PC-3 (cell line): ENCODE data around the gene CDK14. TPM values are rescaled to one million over a fixed set of nuclear protein-coding genes. Genes with fewer than 3 reads are reported as not detected.
A peak's percentile ranks its signal among the peaks of the same experiment; 100 is the strongest.

ENCODE experiments used
- ATAC-seq: fragments of 200-7000 bp; cut with Tn5 transposase; 2 replicates; pipeline ENCODE4 v1.9.1; 2020; ENCODE audit warnings: mild to moderate bottlenecking, moderate library complexity
- BruUV-seq: library from RNA; stranded (reverse); fragments of 400-500 nt; replicated peaks from 2 replicates; lab custom pipeline; 2021; lab: Mats Ljungman, UMichigan
- CTCF ChIA-PET: fragments of 300-600 bp; sonication (Branson Sonifier 250); formaldehyde crosslinking; loops from one replicate; lab custom pipeline; 2022; ENCODE audit warnings: antibody characterized with exemption; lab: Charles Lee
- POLR2A ChIA-PET: fragments of 300-600 bp; sonication (Branson Sonifier 250); formaldehyde crosslinking; loops from one replicate; lab custom pipeline; 2022; ENCODE audit warnings: antibody characterized with exemption; ENCODE audit not compliant: unreplicated experiment; lab: Charles Lee
- DNase-seq: peaks from one replicate; pipeline ENCODE4 v3.0.0-alpha.2; 2015
- H2AFZ ChIP-seq: fragments of 300-600 bp; sonication (generic); 2 replicates; pipeline ENCODE4 v1.6.0; 2016; ENCODE audit warnings: antibody characterized with exemption, low read length
- H3F3A ChIP-seq: fragments of 300-600 bp; sonication (generic); one replicate; pipeline ENCODE4 v1.6.0; 2017; ENCODE audit warnings: antibody characterized with exemption, low read length, control low read depth, mild to moderate bottlenecking; ENCODE audit not compliant: unreplicated experiment
- H3K27ac ChIP-seq: fragments of 300-600 bp; sonication (generic); 2 replicates; pipeline ENCODE4 v1.5.1; 2016; ENCODE audit warnings: mild to moderate bottlenecking, low read length
- H3K27me3 ChIP-seq: fragments of 300-600 bp; sonication (generic); 2 replicates; pipeline ENCODE4 v1.6.1; 2016; ENCODE audit warnings: low read length, mixed read lengths
- H3K36me3 ChIP-seq: fragments of 300-600 bp; sonication (generic); 2 replicates; pipeline ENCODE4 v1.6.1; 2016; ENCODE audit warnings: low read depth, mixed run types, low read length, mixed read lengths
- H3K4me1 ChIP-seq: fragments of 300-600 bp; sonication (generic); 2 replicates; pipeline ENCODE4 v1.5.1; 2016; ENCODE audit warnings: low read length; ENCODE audit not compliant: insufficient read depth
- H3K4me2 ChIP-seq: fragments of 300-600 bp; sonication (generic); 2 replicates; pipeline ENCODE4 v1.6.0; 2016; ENCODE audit warnings: low read length
- H3K4me3 ChIP-seq: fragments of 300-600 bp; sonication (generic); 2 replicates; pipeline ENCODE4 v1.5.1; 2016; ENCODE audit warnings: mild to moderate bottlenecking, low read length, mixed read lengths
- H3K79me2 ChIP-seq: fragments of 300-600 bp; sonication (generic); 2 replicates; pipeline ENCODE4 v1.6.1; 2017; ENCODE audit warnings: low read length, mixed read lengths
- H3K9ac ChIP-seq: fragments of 300-600 bp; sonication (generic); 2 replicates; pipeline ENCODE4 v1.6.0; 2016; ENCODE audit warnings: mild to moderate bottlenecking, low read length
- H3K9me2 ChIP-seq: fragments of 300-600 bp; sonication (generic); replicated peaks from 2 replicates; pipeline ENCODE4 v1.6.1; 2016; ENCODE audit warnings: mixed run types, low read length, mixed read lengths
- H3K9me3 ChIP-seq: fragments of 300-600 bp; sonication (generic); 2 replicates; pipeline ENCODE4 v1.6.1; 2016; ENCODE audit warnings: low read length, mixed read lengths
- H4K20me1 ChIP-seq: fragments of 300-600 bp; sonication (generic); 2 replicates; pipeline ENCODE4 v1.6.1; 2016; ENCODE audit warnings: low read length, mixed read lengths
- EZH2 ChIP-seq: fragments of 300-600 bp; sonication (generic); IDR thresholded peaks from one replicate; pipeline ENCODE4 v1.6.1; 2017; ENCODE audit warnings: antibody characterized with exemption, mild to moderate bottlenecking, low read length; ENCODE audit not compliant: unreplicated experiment
- EZH2phosphoT487 ChIP-seq: fragments of 300-600 bp; sonication (generic); IDR thresholded peaks from 2 replicates; pipeline ENCODE4 v1.6.1; 2018; ENCODE audit warnings: mild to moderate bottlenecking, antibody characterized with exemption, low read length, borderline replicate concordance
- intact Hi-C: fragments of 100-400 bp; cut with micrococcal nuclease; formaldehyde crosslinking; loops from 2 replicates; pipeline ENCODE4 v1.9.0; 2023
- total RNA-seq: library from RNA; depleted of rRNA; stranded (reverse); fragments of >200 nt; gene quantifications from 2 replicates; pipeline ENCODE4 v1.2.3, GENCODE V29; 2014
- TF ChIP-seq, protein P1 (sequence below): fragments of 300-600 bp; sonication (generic); conservative IDR thresholded peaks from 2 replicates; pipeline ENCODE4 v1.5.1; 2017; ENCODE audit warnings: antibody characterized with exemption, low read depth, mild to moderate bottlenecking, low read length

CDK14 gene
- total RNA-seq, 1 experiment from 2014 or later = 8.2 TPM

DNA sequence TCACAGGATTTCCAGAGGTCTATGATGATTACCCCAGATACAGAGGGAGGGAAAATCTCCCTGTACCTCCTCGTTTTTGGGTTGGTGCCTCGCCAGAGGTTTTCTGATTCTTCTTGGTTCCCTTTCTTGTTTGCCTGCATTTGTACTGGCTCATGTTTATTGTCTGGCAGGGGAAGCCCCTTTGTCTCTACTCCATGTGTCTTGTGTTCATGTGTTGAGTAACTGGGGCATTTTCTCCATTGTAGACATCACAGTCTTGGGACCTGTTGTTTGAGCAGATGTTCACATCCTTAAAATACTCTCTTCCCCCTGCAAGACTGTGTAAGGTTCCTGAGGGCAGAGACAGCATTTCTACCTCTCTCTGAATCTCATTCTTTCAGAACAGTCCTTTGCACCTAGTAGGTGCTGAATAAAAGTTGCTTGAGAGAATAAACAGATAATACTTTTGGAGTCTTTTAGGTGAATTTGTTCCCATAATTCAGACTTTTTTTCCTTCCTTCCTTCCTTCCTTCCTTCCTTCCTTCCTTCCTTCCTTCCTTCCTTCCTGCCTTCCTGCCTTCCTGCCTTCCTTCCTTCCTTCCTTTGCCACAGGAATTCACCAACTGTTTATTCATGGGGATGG lies 25.1 kb downstream of the CDK14 start:
- ATAC-seq = no peak
- Histone ChIP-seq H3F3A (no peaks in the 10 kb centered on the region), H3K36me3 (no peaks in the 10 kb centered on the region), H3K27ac (peak overlapping the region; percentile 56), H3K4me2 (no peak overlapping the region), H2AFZ (no peak overlapping the region), H3K9me3 (no peaks in the 10 kb centered on the region), H3K9ac (no peak overlapping the region), H3K79me2 (no peaks in the 10 kb centered on the region), H3K4me1 (peaks cover 54% of the 10 kb centered on the region), H3K27me3 (no peaks in the 10 kb centered on the region), H3K9me2 (no peaks in the 10 kb centered on the region), H4K20me1 (no peaks in the 10 kb centered on the region), H3K4me3 (no peak overlapping the region)
- DNase-seq = no peak
- CTCF ChIA-PET = no interaction called here
- TF ChIP-seq, protein P1, sequence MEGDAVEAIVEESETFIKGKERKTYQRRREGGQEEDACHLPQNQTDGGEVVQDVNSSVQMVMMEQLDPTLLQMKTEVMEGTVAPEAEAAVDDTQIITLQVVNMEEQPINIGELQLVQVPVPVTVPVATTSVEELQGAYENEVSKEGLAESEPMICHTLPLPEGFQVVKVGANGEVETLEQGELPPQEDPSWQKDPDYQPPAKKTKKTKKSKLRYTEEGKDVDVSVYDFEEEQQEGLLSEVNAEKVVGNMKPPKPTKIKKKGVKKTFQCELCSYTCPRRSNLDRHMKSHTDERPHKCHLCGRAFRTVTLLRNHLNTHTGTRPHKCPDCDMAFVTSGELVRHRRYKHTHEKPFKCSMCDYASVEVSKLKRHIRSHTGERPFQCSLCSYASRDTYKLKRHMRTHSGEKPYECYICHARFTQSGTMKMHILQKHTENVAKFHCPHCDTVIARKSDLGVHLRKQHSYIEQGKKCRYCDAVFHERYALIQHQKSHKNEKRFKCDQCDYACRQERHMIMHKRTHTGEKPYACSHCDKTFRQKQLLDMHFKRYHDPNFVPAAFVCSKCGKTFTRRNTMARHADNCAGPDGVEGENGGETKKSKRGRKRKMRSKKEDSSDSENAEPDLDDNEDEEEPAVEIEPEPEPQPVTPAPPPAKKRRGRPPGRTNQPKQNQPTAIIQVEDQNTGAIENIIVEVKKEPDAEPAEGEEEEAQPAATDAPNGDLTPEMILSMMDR = no peak
- no peak for TF ChIP-seq EZH2
- TF ChIP-seq EZH2phosphoT487 = no peak
- intact Hi-C loops = no loop called here
- POLR2A ChIA-PET = no interaction called here
- no TSS peak for BruUV-seq

DNA sequence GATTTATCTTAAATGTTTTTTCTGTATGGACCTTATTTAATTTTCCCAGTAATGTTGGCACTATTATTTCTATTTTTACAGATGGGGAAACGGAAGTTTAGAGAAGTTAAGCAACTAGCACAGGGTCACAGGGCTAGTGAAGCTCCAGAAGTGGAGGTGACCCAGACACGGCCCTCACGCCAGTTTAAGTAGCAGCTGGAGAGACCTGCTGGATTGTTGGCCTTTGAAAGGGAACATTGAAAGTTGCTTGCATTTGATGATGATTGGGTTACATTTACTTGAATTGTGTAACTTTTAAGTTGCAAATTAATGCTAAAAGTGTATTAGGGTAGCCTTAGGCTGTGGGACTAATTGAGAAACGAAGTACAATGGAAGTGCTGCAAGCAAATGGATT lies 25.6 kb downstream of the CDK14 start:
- no peak for ATAC-seq
- H3K9me2 ChIP-seq = no peaks in the 10 kb centered on the region
- no peaks in the 10 kb centered on the region for H3F3A ChIP-seq
- BruUV-seq = no TSS peak
- H2AFZ ChIP-seq = no peak overlapping the region
- no peaks in the 10 kb centered on the region for H3K36me3 ChIP-seq
- no peaks in the 10 kb centered on the region for H3K27me3 ChIP-seq
- H3K4me1 ChIP-seq = peaks cover 55% of the 10 kb centered on the region
- H3K9ac ChIP-seq = no peak overlapping the region
- intact Hi-C loops = no loop called here
- DNase-seq = peak; percentile 17
- H3K4me2 ChIP-seq = no peak overlapping the region
- POLR2A ChIA-PET = interaction anchor here (0.7 kb wide), 1 partner anchor 87 kb away, joined by 6 read pairs; no protein-coding TSS in a partner anchor
- TF ChIP-seq, protein P1 = no peak
- TF ChIP-seq EZH2 (no peak), EZH2phosphoT487 (no peak)
- H3K4me3 ChIP-seq = no peak overlapping the region
- H3K9me3 ChIP-seq = no peaks in the 10 kb centered on the region
- H3K79me2 ChIP-seq = no peaks in the 10 kb centered on the region
- H4K20me1 ChIP-seq = no peaks in the 10 kb centered on the region
- H3K27ac ChIP-seq = peak overlapping the region; percentile 33
- CTCF ChIA-PET = no interaction called here

DNA sequence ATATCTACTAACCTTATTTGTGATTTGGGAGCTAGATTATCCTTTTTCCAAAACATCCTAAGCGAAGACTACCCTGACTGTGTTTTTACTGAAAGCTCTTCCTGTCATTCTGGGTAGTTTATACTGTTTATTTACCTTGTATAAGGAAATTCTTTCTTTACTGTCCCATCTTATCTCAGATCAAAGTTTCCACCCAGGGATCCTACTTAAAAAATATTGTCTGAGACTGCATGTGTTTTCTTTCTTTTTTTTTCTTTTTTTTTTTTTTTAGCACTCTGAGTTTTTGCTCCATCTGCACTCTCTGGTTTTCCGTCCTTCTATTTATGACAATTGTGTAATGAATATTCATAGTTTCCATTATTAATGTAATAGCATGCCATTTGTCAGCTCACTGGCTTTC lies 26.5 kb downstream of the CDK14 start:
- Histone ChIP-seq H4K20me1 (no peaks in the 10 kb centered on the region), H2AFZ (no peak overlapping the region), H3K4me2 (no peak overlapping the region), H3K4me3 (no peak overlapping the region), H3K27ac (no peak overlapping the region), H3K4me1 (peaks cover 55% of the 10 kb centered on the region), H3K27me3 (no peaks in the 10 kb centered on the region), H3K9ac (no peak overlapping the region), H3K36me3 (no peaks in the 10 kb centered on the region), H3K9me2 (no peaks in the 10 kb centered on the region), H3K79me2 (no peaks in the 10 kb centered on the region), H3F3A (no peaks in the 10 kb centered on the region), H3K9me3 (no peaks in the 10 kb centered on the region)
- no TSS peak for BruUV-seq
- TF ChIP-seq EZH2phosphoT487 (no peak), EZH2 (no peak)
- TF ChIP-seq, protein P1 = no peak
- ChIA-PET CTCF (no interaction called here), POLR2A (interaction anchor here (0.7 kb wide), 1 partner anchor 701 kb away, joined by 19 read pairs; no protein-coding TSS in a partner anchor)
- intact Hi-C loops = no loop called here
- no peak for ATAC-seq
- no peak for DNase-seq
